ENCODE measurements around the gene ZNF287.

ZNF287 gene

GRCh38 chr17:16512011-16512410 lies 57.0 kb downstream of the ZNF287 start:
- TF ChIP-seq TAF1 (IDR thresholded peaks at IDR 0.05; ENCODE audit: borderline replicate concordance, insufficient read depth, low read length): no peak
- no peak for TF ChIP-seq FOXP2 (optimal IDR thresholded peaks at IDR 0.05; ENCODE audit: borderline replicate concordance, extremely low read depth, extremely low read length, insufficient read depth)
- no peak for TF ChIP-seq SIN3A (IDR thresholded peaks at IDR 0.05; ENCODE audit: borderline replicate concordance, insufficient read depth, low read length)
- TF ChIP-seq, protein P1, sequence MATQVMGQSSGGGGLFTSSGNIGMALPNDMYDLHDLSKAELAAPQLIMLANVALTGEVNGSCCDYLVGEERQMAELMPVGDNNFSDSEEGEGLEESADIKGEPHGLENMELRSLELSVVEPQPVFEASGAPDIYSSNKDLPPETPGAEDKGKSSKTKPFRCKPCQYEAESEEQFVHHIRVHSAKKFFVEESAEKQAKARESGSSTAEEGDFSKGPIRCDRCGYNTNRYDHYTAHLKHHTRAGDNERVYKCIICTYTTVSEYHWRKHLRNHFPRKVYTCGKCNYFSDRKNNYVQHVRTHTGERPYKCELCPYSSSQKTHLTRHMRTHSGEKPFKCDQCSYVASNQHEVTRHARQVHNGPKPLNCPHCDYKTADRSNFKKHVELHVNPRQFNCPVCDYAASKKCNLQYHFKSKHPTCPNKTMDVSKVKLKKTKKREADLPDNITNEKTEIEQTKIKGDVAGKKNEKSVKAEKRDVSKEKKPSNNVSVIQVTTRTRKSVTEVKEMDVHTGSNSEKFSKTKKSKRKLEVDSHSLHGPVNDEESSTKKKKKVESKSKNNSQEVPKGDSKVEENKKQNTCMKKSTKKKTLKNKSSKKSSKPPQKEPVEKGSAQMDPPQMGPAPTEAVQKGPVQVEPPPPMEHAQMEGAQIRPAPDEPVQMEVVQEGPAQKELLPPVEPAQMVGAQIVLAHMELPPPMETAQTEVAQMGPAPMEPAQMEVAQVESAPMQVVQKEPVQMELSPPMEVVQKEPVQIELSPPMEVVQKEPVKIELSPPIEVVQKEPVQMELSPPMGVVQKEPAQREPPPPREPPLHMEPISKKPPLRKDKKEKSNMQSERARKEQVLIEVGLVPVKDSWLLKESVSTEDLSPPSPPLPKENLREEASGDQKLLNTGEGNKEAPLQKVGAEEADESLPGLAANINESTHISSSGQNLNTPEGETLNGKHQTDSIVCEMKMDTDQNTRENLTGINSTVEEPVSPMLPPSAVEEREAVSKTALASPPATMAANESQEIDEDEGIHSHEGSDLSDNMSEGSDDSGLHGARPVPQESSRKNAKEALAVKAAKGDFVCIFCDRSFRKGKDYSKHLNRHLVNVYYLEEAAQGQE (IDR thresholded peaks at IDR 0.05; ENCODE audit: insufficient read depth in 1 of 2, low read depth in 2 of 2, low read length in 2 of 2): no peak
- TF ChIP-seq POLR2AphosphoS5 (IDR thresholded peaks at IDR 0.05; ENCODE audit: low read depth, low read length): no peak

DNA sequence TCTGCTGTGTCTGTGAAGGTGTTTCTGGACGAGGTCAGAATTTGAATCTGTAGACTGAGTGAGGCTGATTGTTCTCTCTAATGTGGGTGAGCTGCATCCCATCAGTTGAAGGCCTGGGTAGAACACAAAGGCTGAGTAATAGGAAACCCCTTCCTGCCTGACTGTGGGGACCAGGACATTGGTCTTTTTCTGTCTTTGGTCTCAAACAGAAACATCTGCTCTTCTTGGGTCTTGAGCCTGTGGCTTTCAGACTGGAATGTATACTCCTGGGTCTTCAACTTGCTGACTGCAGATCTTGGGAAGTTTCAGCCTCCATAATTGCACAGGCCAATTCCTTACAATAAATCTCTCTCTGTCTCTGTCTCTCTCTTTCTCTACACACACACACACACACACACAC lies 57.4 kb downstream of the ZNF287 start:
- no peak for TF ChIP-seq POLR2AphosphoS5 (IDR thresholded peaks at IDR 0.05; ENCODE audit: low read depth, low read length)
- TF ChIP-seq SIN3A (IDR thresholded peaks at IDR 0.05; ENCODE audit: borderline replicate concordance, insufficient read depth, low read length): no peak
- TF ChIP-seq TAF1 (IDR thresholded peaks at IDR 0.05; ENCODE audit: borderline replicate concordance, insufficient read depth, low read length): no peak
- TF ChIP-seq FOXP2 (optimal IDR thresholded peaks at IDR 0.05; ENCODE audit: borderline replicate concordance, extremely low read depth, extremely low read length, insufficient read depth): no peak
- TF ChIP-seq, protein P1 (IDR thresholded peaks at IDR 0.05; ENCODE audit: insufficient read depth in 1 of 2, low read depth in 2 of 2, low read length in 2 of 2): no peak

DNA sequence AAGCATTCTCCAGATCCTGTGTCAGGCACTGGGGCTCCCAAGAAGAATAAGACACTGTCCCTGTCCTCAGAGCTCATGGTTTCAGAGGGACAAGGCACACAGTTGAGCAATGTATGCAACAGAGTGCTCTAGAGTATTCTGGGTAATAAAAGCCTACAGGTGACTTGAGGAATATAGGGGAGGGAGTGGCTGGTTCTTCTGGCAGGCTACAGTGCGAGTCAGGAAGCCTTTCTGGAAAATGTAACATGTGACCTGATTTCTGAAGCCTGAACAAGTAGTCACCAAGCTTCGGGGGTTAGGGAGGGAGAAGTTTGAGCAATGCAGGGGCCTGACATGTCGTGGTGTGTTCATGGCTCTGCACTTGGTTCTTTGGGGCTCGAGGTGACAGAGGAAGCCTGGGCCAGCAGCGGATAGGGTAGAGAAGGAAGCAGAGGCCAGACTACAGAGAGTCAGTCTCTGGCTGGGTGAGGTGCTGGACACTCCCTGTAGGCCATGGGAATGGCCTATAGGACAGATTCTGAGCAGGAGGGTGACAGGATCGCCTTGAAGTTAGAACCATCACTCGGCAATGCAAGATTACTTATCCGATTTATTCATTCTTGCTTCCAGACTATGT lies 61.0 kb downstream of the ZNF287 start:
- TF ChIP-seq SIN3A (IDR thresholded peaks at IDR 0.05; ENCODE audit: borderline replicate concordance, insufficient read depth, low read length) (no peak), POLR2AphosphoS5 (IDR thresholded peaks at IDR 0.05; ENCODE audit: low read depth, low read length) (no peak), TAF1 (IDR thresholded peaks at IDR 0.05; ENCODE audit: borderline replicate concordance, insufficient read depth, low read length) (no peak), FOXP2 (optimal IDR thresholded peaks at IDR 0.05; ENCODE audit: borderline replicate concordance, extremely low read depth, extremely low read length, insufficient read depth) (no peak)
- TF ChIP-seq, protein P1 (IDR thresholded peaks at IDR 0.05; ENCODE audit: insufficient read depth in 1 of 2, low read depth in 2 of 2, low read length in 2 of 2): no peak

DNA sequence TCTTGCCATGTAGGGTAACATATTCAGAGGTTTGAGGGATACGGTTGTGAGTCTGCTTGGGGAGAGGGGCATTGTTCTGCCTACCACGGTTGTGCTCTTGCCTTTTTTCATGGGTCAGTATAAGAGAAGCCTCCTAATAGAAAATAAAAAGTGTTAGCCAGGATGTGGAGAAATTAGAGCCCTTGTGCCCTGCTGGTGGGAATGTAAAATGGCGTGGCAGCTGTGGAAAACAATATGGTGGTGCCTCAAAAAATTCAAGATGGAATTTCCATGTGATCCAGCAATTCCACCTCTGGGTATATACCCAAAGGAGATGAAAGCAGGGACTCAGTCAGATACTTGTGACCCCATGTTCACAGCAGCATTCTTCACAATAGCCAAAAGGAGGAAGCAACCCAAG lies 62.8 kb downstream of the ZNF287 start:
- no peak for TF ChIP-seq SIN3A (IDR thresholded peaks at IDR 0.05; ENCODE audit: borderline replicate concordance, insufficient read depth, low read length)

GRCh38 chr17:16504984-16505383 lies 64.0 kb downstream of the ZNF287 start:
- no peak for TF ChIP-seq FOXP2 (optimal IDR thresholded peaks at IDR 0.05; ENCODE audit: borderline replicate concordance, extremely low read depth, extremely low read length, insufficient read depth)
- no peak for TF ChIP-seq SIN3A (IDR thresholded peaks at IDR 0.05; ENCODE audit: borderline replicate concordance, insufficient read depth, low read length)
- TF ChIP-seq, protein P1 (IDR thresholded peaks at IDR 0.05; ENCODE audit: insufficient read depth in 1 of 2, low read depth in 2 of 2, low read length in 2 of 2): no peak
- TF ChIP-seq TAF1 (IDR thresholded peaks at IDR 0.05; ENCODE audit: borderline replicate concordance, insufficient read depth, low read length): no peak
